Activated CD8-positive, alpha-beta T cell treated with anti-CD3 and anti-CD28 coated beads for 36 hours (primary cell): ENCODE measurements around the gene HEXD. TPM values are rescaled to one million over a fixed set of nuclear protein-coding genes. Genes with fewer than 3 reads are reported as not detected.
A peak's percentile ranks its signal among the peaks of the same experiment; 100 is the strongest.

Source experiments
- ATAC-seq: fragments of 200-7000 bp; cut with Tn5 transposase; one replicate; pipeline ENCODE4 v1.10.0; 2021; ENCODE audit warnings: mild to moderate bottlenecking, moderate library complexity
- CTCF ChIA-PET: fragments of 350-600 bp; sonication (Branson Sonifier 250); formaldehyde crosslinking; loops from one replicate; lab custom pipeline; 2021; ENCODE audit warnings: antibody characterized with exemption; lab: Charles Lee
- POLR2A ChIA-PET: fragments of 350-600 bp; sonication (Branson Sonifier 250); formaldehyde crosslinking; loops from one replicate; lab custom pipeline; 2021; ENCODE audit warnings: antibody characterized with exemption; lab: Charles Lee
- DNase-seq: peaks from one replicate; pipeline ENCODE4 v3.0.0-alpha.2; 2020
- H3K27ac Mint-ChIP-seq: one replicate; pipeline ENCODE4 v1.8.0; 2021; ENCODE audit warnings: mild to moderate bottlenecking, mixed read lengths
- H3K27me3 Mint-ChIP-seq: one replicate; pipeline ENCODE4 v1.8.0; 2021; ENCODE audit warnings: mixed read lengths
- H3K36me3 Mint-ChIP-seq: one replicate; pipeline ENCODE4 v1.8.0; 2021; ENCODE audit warnings: low read depth, mixed read lengths
- H3K4me1 Mint-ChIP-seq: one replicate; pipeline ENCODE4 v1.8.0; 2021; ENCODE audit warnings: low read depth, mixed read lengths
- H3K4me3 Mint-ChIP-seq: one replicate; pipeline ENCODE4 v1.8.0; 2021; ENCODE audit warnings: mild to moderate bottlenecking, moderate library complexity, mixed read lengths
- H3K9me3 Mint-ChIP-seq: one replicate; pipeline ENCODE4 v1.8.0; 2021; ENCODE audit warnings: mixed read lengths
- CTCF ChIP-seq: fragments of 200-600 bp; IDR thresholded peaks from one replicate; pipeline ENCODE4 v1.8.0; 2022; ENCODE audit warnings: antibody characterized with exemption, mild to moderate bottlenecking
- intact Hi-C: fragments of 100-400 bp; cut with micrococcal nuclease; formaldehyde crosslinking; loops from one replicate; pipeline ENCODE4 v1.10.0; 2022
- total RNA-seq, 2 experiments: library from RNA; stranded (reverse); gene quantifications; one replicate each; pipeline ENCODE4 v1.2.3, GENCODE V29; 2021

The HEXD gene
- total RNA-seq, 2 experiments from 2014 or later: 21.8 to 21.9 TPM

DNA sequence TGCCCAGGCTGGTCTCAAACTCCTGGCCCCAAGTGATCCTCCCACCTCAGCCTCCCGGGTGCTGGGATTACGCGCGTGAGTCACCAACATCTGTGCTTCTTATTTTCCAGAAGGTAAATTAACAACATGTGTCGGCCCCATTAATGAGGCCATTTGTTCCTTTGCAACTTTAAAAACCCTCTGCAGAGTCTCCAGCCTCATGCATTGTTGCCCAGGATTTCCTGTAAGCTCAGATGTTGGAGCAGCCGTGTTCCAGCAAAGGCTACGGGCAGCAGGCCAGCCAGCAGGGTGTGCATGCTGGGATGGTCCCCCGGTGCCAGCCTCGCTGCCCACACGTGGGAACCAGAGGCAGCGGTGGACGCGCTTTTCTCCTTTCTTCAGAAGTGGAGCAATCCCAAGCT, 19.1 kb upstream of the HEXD start:
- Mint-ChIP-seq H3K4me3 (no peak overlapping the region), H3K27ac (no peak overlapping the region), H3K36me3 (peaks cover 14% of the 10 kb centered on the region), H3K4me1 (peaks cover 11% of the 10 kb centered on the region), H3K9me3 (no peaks in the 10 kb centered on the region), H3K27me3 (no peaks in the 10 kb centered on the region)
- no peak for TF ChIP-seq CTCF
- intact Hi-C loops: no loop called here
- ChIA-PET POLR2A (interaction anchor here (0.6 to 1.6 kb wide), 2 partner anchors 16 to 334 kb away, joined by 3 to 4 read pairs; no protein-coding TSS in a partner anchor), CTCF (interaction anchor here (0.6 to 1.6 kb wide), 4 partner anchors 18 to 47 kb away, joined by 3 to 8 read pairs (median 4); no protein-coding TSS in a partner anchor)
- DNase-seq (no peak), ATAC-seq (no peak)

GRCh38 chr17:82399601-82400101, 18.5 kb upstream of the HEXD start:
- Mint-ChIP-seq H3K4me1 (peaks cover 11% of the 10 kb centered on the region), H3K4me3 (no peak overlapping the region), H3K27ac (no peak overlapping the region), H3K27me3 (no peaks in the 10 kb centered on the region), H3K36me3 (peaks cover 14% of the 10 kb centered on the region), H3K9me3 (no peaks in the 10 kb centered on the region)
- ChIA-PET POLR2A (interaction anchor here (0.7 to 1.6 kb wide), 2 partner anchors 15 to 32 kb away, joined by 3 to 4 read pairs; no protein-coding TSS in a partner anchor), CTCF (interaction anchor here (0.6 to 1.6 kb wide), 5 partner anchors 17 to 48 kb away, joined by 3 to 8 read pairs (median 3); no protein-coding TSS in a partner anchor)
- DNase-seq (no peak), ATAC-seq (no peak)
- intact Hi-C loops: no loop called here
- no peak for TF ChIP-seq CTCF

GRCh38 chr17:82400206-82400605, 17.9 kb upstream of the HEXD start:
- DNase-seq (no peak), ATAC-seq (no peak)
- intact Hi-C loops: no loop called here
- Mint-ChIP-seq H3K9me3 (no peaks in the 10 kb centered on the region), H3K27ac (no peak overlapping the region), H3K36me3 (peaks cover 14% of the 10 kb centered on the region), H3K27me3 (no peaks in the 10 kb centered on the region), H3K4me3 (no peak overlapping the region), H3K4me1 (peaks cover 11% of the 10 kb centered on the region)
- ChIA-PET CTCF (interaction anchor here (0.8 to 1.6 kb wide), 4 partner anchors 17 to 48 kb away, joined by 3 to 8 read pairs (median 4); no protein-coding TSS in a partner anchor), POLR2A (interaction anchor here (0.7 to 1.6 kb wide), 2 partner anchors 14 to 32 kb away, joined by 3 to 4 read pairs; no protein-coding TSS in a partner anchor)
- TF ChIP-seq CTCF: no peak

DNA sequence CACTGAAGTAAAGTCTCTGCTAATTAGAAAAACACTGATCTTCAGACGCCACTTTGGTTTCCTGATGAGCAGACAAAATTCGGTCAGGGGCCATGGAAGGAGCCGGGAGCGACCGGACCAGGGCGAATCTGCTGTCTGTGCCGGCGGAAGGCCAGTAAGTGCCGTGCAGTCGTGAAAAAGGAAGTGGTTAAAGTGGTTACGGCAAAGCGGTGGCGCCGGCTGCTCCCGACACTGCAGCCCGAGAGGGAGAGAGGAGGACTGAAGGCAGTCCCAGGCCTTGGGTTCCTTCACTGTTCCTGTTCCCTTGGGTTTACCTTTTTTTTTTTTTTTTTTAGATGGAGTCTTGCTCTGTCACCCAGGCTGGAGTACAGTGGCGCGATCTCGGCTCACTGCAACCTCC, 17.3 kb upstream of the HEXD start:
- H3K4me1 Mint-ChIP-seq: peaks cover 11% of the 10 kb centered on the region
- ATAC-seq (peak; percentile 88), DNase-seq (peak; percentile 73)
- CTCF ChIA-PET: interaction anchor here (0.9 to 1.2 kb wide), 2 partner anchors 45 to 50 kb away, joined by 3 read pairs; no protein-coding TSS in a partner anchor
- no peaks in the 10 kb centered on the region for H3K9me3 Mint-ChIP-seq
- peaks cover 14% of the 10 kb centered on the region for H3K36me3 Mint-ChIP-seq
- intact Hi-C loops: no loop called here
- H3K27ac Mint-ChIP-seq: peak overlapping the region; percentile 64
- peak overlapping the region; percentile 60 for H3K4me3 Mint-ChIP-seq
- TF ChIP-seq CTCF: no peak
- H3K27me3 Mint-ChIP-seq: no peaks in the 10 kb centered on the region
- POLR2A ChIA-PET: interaction anchor here (1.6 kb wide), 1 partner anchor 14 kb away, joined by 4 read pairs; no protein-coding TSS in a partner anchor

DNA sequence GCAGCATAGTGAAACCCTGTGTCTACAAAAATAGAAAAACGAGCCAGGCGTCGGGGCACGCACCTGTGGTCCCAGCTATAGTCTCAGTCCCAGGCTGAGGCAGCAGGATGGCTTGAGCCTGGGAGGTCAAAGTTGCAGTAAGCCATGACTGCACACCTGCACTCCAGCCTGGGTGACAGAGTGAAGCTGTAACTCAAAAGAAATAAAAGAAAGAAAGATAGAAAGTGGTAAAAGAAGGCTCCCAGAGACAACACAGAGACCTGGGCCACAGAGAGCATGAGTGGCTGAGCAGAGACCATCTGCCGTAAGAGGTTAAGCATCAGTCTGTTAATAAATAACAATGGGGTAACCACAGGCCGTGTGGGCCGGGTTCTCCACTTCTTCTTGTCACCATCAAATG, 15.3 kb upstream of the HEXD start:
- Mint-ChIP-seq H3K9me3 (no peaks in the 10 kb centered on the region), H3K27ac (no peak overlapping the region)
- DNase-seq: no peak

More for the DNA sequence above, 15.3 kb upstream of the HEXD start:
- no peak for ATAC-seq
- Mint-ChIP-seq H3K36me3 (peaks cover 18% of the 10 kb centered on the region), H3K27me3 (no peaks in the 10 kb centered on the region), H3K4me1 (peaks cover 18% of the 10 kb centered on the region), H3K4me3 (no peak overlapping the region)
- ChIA-PET CTCF (interaction anchor here (1.1 kb wide), 1 partner anchor 82 kb away, joined by 3 read pairs; no protein-coding TSS in a partner anchor), POLR2A (interaction anchor here (0.6 kb wide), 1 partner anchor 190 kb away, joined by 3 read pairs; no protein-coding TSS in a partner anchor)
- intact Hi-C loops: no loop called here
- TF ChIP-seq CTCF: no peak
